ENCODE results near the gene MISP. TPM values are rescaled to one million over a fixed set of nuclear protein-coding genes. Genes with fewer than 3 reads are reported as not detected.

The MISP gene
- total and polyA plus RNA-seq, 7 donors = 0.08 to 0.13 (median 0.09) TPM; not detected in 4

DNA sequence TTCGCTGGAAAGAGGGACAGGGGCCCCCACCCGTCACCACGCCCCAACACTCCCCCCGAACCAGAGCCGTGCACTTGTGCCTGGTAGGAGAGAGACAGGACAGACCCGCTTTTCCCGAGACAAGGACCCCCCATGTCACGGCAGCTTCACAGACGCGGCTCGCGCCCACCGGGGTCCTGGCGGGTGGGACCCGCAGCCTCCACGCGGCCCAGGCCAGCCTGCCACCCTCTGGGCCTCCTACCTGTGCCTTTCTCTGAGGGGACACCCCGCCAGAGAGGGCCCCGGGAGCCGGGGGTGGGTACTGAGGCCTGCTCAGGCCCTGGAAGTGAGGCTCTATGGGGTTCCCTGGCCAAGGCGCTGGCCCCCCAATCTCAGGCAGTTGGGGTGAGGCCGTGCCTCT is 4.0 kb upstream of the MISP start:
- H3K27me3 ChIP-seq (ENCODE audit: insufficient read depth in 3 of 3, low read length in 2 of 3) = peaks cover 0 to 18% (median 10%) of the 10 kb centered on the region in 3 donors
- TF ChIP-seq, protein P1, sequence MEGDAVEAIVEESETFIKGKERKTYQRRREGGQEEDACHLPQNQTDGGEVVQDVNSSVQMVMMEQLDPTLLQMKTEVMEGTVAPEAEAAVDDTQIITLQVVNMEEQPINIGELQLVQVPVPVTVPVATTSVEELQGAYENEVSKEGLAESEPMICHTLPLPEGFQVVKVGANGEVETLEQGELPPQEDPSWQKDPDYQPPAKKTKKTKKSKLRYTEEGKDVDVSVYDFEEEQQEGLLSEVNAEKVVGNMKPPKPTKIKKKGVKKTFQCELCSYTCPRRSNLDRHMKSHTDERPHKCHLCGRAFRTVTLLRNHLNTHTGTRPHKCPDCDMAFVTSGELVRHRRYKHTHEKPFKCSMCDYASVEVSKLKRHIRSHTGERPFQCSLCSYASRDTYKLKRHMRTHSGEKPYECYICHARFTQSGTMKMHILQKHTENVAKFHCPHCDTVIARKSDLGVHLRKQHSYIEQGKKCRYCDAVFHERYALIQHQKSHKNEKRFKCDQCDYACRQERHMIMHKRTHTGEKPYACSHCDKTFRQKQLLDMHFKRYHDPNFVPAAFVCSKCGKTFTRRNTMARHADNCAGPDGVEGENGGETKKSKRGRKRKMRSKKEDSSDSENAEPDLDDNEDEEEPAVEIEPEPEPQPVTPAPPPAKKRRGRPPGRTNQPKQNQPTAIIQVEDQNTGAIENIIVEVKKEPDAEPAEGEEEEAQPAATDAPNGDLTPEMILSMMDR (IDR thresholded peaks at IDR 0.05) = no peak
- ATAC-seq = no peak
- no peak for DNase-seq
- WGBS, 3 donors = 97 to 98% (median 98%) methylated on average over 19 to 22 of the region's 22 CpGs
- H3K36me3 ChIP-seq (ENCODE audit: insufficient read depth in 1 of 2, low read depth in 1 of 2) = no peaks in the 10 kb centered on the region
- H3K27ac ChIP-seq = no peak overlapping the region
- intact Hi-C loops (cut with DNase I) = no loop called here
- H3K4me3 ChIP-seq = no peak overlapping the region
- peaks cover 10% of the 10 kb centered on the region for H3K9me3 ChIP-seq
- no peaks in the 10 kb centered on the region for H3K4me1 ChIP-seq

DNA sequence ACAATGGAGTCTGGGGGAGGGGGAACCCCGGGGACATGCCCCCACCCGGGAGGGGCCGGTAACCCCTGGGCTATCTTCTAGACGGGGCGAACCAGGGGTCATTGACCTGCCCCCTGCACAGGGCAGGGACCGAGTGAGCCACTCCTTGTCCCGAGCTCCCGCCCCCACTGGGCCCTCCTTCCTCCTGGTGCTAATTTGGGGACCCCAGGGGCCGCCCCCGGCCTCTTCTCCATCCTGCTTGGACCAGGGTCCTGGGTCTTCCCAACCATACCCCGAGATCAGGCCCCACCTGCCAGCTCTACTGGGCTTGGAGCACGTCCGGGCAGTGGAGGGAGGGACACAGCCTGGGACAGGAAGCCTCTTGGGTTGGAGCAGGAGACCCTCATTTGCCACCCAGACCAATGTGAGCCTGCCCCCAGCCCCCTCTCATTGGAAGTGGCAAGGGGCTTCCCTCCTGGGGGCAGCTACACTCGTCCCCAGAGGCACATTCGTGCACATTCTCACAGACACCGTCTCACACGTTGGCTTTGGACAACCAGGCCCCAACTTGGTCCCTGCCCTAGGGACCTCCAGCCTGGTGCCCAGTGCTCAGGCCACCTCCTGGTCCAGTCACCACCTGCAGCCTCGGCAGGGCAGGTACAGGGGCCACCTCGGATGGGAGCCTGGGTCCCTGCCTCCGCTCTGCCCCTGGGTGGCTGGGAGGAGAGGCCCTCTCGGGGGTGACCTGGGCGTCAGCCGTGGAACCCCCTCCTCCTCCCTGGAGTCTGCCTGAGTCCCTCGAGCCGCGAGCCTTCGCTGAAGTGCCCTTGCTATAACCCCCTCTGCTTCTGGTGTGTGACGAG is 3.3 kb upstream of the MISP start:
- TF ChIP-seq, protein P1 (IDR thresholded peaks at IDR 0.05) = no peak
- Histone ChIP-seq H3K4me3 (no peak overlapping the region), H3K36me3 (ENCODE audit: insufficient read depth in 1 of 2, low read depth in 1 of 2) (no peaks in the 10 kb centered on the region), H3K27me3 (ENCODE audit: insufficient read depth in 3 of 3, low read length in 2 of 3) (peaks cover 0 to 21% (median 10%) of the 10 kb centered on the region in 3 donors), H3K9me3 (peaks cover 10% of the 10 kb centered on the region), H3K27ac (no peak overlapping the region), H3K4me1 (no peaks in the 10 kb centered on the region)
- intact Hi-C loops (cut with DNase I) = no loop called here
- ATAC-seq (no peak), DNase-seq (no peak)
- WGBS, 3 donors = 94 to 97% (median 95%) methylated on average over 22 to 28 of the region's 28 CpGs

- TF ChIP-seq, protein P1 (IDR thresholded peaks at IDR 0.05) = no peak
- 84 to 92% (median 86%) methylated on average over 14 of the region's 14 CpGs for WGBS, 3 donors
- H3K4me3 ChIP-seq = no peak overlapping the region
- intact Hi-C loops (cut with DNase I) = no loop called here
- ATAC-seq (no peak), DNase-seq (no peak)
- H3K4me1 ChIP-seq = no peaks in the 10 kb centered on the region
- no peaks in the 10 kb centered on the region for H3K36me3 ChIP-seq (ENCODE audit: insufficient read depth in 1 of 2, low read depth in 1 of 2)
- H3K9me3 ChIP-seq = peaks cover 10% of the 10 kb centered on the region
- peaks cover 0 to 25% (median 13%) of the 10 kb centered on the region in 3 donors for H3K27me3 ChIP-seq (ENCODE audit: insufficient read depth in 3 of 3, low read length in 2 of 3)
- H3K27ac ChIP-seq = no peak overlapping the region
These were observed 2.7 kb upstream of the MISP start for GRCh38 chr19:748274-748598.

DNA sequence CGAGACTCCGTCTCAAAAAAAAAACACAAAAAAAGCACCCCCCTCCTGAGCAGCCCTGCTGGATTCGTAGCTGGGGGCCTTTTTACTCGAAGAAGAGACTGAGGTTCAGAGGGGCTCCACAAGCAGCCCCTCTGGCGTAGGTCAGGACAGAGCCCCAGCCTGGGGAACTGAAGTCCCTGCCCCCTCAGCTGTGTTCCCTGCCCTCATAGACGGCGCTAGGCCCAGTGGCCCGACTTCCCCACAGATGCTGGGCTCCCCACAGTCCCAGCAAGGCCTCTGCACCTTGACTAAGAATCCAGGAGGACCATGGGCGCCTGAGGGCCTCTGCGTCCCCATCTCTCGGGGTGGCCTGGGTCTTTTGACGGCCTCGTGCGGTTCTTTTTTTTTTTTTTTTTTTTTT is 1.1 kb upstream of the MISP start:
- Histone ChIP-seq H3K27ac (no peak overlapping the region), H3K27me3 (ENCODE audit: insufficient read depth in 3 of 3, low read length in 2 of 3) (peaks cover 0 to 25% (median 15%) of the 10 kb centered on the region in 3 donors), H3K4me3 (no peak overlapping the region), H3K9me3 (peaks cover 2% of the 10 kb centered on the region), H3K4me1 (no peaks in the 10 kb centered on the region), H3K36me3 (ENCODE audit: insufficient read depth in 1 of 2, low read depth in 1 of 2) (no peaks in the 10 kb centered on the region)
- intact Hi-C loops (cut with DNase I) = no loop called here
- 67 to 79% (median 76%) methylated on average over 14 of the region's 14 CpGs for WGBS, 3 donors
- no peak for ATAC-seq
- TF ChIP-seq, protein P1 (IDR thresholded peaks at IDR 0.05) = no peak
- no peak for DNase-seq
